ENCODE results near the gene SCG3.
"Not testable (repeated sequence)": the region's sequence is repeated elsewhere in the genome, so short reads cannot be mapped to it uniquely, and the experiment has no call there.

Gene SCG3

DNA sequence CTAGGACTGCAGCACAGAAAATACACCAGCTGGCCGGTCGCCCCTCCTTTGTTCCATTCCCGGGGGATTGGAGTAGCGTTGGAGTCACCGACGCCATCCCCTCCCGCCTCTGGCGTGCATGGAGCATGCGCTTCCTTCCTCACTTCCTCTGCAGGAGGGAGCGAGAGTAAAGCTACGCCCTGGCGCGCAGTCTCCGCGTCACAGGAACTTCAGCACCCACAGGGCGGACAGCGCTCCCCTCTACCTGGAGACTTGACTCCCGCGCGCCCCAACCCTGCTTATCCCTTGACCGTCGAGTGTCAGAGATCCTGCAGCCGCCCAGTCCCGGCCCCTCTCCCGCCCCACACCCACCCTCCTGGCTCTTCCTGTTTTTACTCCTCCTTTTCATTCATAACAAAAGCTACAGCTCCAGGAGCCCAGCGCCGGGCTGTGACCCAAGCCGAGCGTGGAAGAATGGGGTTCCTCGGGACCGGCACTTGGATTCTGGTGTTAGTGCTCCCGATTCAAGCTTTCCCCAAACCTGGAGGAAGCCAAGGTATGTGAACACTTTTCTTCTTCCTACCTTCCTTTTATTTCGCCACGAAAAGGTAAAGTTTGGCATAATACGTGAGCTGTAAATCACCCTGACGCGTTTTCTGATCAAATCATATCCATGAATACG, at the start of gene SCG3:
Gene SCG3, plus strand, starts transcription at position 201 of the 661 bp plus-strand sequence. Its CDS starts 253 bp downstream, at position 454.
- peak in 1 of 2 donors; percentile 3 for DNase-seq (ENCODE audit: low read depth in 2 of 2)

DNA sequence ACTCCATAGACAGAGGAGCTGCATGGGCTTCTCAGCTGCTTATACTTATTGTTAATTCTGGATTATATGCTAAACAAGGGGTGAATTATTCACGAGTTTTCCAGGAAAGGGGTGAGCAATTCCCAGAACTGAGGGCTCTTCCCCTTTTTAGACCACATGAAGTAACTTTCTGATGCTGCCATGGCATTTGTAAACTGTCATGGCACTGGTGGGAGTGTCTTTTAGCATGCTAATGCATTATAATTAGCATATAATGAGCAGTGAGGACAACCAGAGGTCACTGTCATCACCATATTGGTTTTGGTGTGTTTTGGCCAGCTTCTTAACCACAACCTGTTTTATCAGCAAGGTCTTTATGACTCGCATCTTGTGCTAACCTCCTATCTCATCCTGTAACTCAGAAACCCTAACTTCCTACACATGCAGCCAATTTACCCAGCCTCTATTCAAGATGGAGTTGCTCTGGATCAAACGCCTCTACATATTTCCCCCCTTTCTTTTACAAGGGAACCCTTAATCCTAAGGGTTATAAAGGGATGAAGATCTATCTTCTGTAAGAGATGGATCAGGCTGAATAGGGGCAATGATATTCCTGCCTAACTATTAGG, 46.6 kb upstream of the SCG3 start:
- no peak for DNase-seq (ENCODE audit: low read depth in 2 of 2)

DNA sequence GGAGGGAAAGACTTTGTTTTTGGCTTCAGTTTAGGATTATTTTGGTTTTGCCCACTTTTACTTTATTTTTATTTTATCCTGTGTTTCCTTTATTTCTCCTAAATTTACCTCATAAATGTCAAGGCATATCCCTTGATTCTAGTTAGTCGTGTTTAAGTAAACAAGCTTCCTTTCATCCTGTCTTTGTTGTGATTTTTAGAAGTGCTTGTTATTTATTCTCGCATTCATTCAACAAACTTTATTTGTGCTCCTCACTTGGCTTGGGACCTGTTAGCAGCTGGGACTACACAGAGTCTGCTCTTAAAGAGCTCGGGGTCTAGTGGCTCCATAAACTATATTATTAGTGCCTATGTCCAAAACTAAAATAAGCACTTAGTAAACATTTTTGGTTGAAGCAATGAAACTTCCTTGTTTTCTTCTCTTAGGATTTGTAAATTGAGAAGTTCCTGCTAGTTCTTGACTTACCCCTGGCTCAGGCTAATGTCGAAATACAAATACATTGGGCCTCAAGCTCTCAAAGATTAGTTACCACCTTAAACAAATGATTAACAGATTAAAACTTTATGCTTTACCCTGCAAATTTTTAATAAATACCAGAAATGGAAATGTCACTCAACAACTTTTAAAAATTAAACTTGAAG, 39.7 kb upstream of the SCG3 start:
- no peak for DNase-seq (ENCODE audit: low read depth in 2 of 2)

DNA sequence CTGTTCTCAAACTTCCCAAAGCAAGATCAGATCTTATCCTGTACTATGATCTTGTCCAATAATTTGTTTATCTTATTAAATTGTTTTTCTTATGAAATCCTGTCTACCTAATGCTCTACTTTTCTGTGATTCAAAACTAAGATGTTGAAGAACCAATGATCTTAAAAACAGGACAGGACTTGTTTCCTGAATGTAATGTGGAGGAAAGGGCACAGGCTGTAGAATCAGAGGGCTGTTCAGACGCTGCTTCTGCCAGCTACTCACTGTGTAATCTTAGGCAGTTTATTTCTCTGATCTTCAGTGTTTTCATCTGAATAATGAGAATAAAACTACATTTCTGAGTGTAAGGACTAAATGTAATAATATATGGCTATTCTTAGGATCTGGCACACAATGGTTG, 38.6 kb upstream of the SCG3 start:
- DNase-seq (ENCODE audit: low read depth in 2 of 2) = no peak

DNA sequence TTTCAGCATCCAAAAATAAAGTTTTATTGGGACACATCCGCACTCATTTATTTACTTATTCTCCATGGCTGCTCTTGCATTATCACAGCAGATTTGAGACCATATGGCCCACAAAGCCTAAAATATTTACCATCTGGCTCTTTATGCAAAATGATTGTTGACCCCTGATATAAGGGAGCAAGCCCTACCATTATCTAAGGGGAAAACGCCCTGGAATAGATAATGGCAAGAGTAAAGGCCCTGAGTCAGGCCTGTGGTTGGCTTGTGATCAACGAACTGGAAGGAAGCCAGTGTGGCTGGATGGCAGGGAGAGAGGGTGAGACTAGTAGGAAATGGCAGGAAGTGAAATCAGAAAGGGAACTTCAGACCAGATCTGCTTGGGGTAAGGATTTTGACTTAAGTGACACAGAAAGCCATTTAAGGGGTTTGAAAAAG, 34.2 kb upstream of the SCG3 start:
- DNase-seq (ENCODE audit: low read depth in 2 of 2) = no peak

DNA sequence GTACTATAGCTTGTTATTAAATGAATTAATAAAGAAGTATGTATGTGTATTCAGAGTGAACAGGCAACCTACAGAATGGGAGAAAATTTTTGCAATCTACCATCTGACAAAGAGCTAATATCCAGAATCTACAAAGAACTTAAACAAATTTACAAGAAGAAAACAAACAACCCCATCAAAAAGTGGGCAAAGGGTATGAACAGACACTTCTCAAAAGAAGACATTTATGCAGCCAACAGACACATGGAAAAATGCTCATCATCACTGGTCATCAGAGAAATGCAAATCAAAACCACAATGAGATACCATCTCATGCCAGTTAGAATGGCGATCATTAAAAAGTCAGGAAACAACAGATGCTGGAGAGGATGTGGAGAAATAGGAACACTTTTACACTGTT, 33.2 kb upstream of the SCG3 start:
- DNase-seq (ENCODE audit: low read depth in 2 of 2) = not testable (repeated sequence)

DNA sequence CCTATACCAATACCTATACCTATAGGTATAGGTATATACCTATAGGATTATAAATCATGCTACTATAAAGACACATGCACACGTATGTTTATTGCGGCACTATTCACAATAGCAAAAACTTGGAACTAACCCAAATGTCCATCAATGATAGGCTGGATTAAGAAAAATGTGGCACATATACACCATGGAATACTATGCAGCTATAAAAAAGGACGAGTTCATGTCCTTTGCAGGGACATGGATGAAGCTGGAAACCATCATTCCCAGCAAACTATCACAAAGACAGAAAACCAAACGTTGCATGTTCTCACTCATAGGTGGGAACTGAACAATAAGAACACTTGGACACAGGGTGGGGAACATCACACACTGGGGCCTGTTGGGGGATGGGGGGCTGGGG, 32.7 kb upstream of the SCG3 start:
- DNase-seq (ENCODE audit: low read depth in 2 of 2) = not testable (repeated sequence)

DNA sequence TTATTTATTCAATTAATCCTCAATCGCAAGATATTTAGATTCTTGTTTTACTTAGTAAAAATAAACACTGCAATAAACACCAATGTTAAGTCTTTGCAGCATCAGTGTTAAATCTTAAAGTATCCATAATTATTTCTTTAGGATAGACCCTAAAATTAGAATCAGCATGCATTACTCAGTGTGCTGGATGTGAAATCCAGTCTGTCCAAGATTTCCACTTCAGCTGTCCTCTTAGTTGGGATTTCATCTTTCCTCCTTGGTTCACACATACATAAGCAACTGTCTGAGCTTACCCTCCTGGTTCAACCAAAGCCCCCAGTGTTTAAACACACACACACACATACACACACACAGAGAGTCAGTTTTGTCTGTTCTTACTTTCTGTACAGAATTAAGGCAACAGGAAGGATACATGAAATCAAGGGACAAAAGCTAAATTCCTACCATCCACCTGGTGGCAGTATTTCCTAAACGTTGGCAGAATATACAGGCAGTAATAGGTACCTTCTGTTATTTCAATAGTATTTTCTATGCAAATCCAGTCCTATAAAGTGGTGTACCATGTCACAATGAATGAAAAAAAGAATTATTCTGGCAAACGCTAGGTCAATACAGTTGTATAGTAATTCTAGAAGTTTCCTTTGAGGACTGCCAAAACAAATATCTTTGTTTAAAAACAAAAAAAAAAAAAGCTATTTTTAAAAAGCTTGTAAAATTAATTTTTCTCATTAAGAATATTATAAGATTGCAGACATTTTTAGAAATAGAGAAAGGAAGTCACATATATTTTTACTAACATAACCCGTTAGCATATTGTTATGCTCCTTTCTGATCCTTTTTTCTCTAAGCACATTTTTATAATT, 31.4 kb upstream of the SCG3 start:
- peak; percentile 4 for DNase-seq (ENCODE audit: low read depth in 2 of 2)

DNA sequence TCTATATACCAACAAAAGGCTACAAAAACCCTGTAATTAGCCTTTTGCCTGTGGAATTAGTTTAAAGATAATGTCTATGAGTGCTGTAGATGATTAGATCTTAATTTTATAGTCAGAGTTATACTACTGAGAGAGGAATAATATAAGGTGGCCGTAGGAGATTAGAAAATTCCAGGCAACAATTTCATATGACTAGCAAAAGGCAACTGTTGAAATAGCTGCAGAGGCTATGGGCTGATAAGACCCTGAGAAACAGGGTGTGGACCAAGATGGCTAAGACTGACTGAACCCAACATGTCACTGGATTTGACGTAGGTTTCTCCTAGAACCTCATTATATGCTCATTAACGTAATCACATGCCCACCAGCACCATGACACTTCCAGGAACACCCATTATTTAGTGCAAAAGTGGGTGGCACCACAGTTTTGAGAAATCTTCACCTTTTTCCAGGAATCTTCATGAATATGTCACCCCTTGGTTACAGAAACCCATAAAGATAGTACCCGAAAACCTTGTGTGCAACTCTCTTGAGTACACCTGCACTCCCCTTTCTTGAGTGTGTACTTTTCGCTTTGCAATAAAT, 29.1 kb upstream of the SCG3 start:
- DNase-seq (ENCODE audit: low read depth in 2 of 2) = no peak

DNA sequence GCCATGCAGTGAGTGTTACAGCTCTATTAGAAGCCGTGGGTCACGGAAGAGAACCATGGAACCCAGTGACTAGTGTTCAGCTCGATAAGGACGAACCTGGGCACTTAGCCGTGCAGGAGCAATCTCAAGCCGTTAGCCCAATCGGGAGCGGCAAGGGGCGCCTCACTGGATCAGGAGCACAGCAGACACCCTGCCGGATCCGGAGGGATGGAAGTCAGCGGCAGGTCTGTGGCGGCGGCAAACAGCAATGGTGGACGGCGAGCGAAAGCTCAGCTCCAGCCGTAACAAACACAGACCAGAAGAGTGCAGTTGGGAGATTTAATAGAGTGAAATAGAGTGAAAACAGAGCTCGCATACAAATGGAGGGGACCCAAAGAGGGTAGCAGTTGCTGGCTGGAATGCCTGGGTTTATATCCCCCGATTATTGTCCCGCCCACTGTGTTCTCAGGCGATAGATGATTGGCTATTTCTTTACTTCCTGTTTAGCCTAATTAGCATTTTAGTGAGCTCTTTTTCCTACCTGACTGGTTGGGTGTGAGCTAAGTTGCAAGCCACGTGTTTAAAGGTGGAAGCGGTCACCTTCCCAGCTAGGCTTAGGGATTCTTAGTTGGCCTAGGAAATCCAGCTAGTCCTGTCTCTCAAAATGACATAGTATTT, 25.8 kb upstream of the SCG3 start:
- DNase-seq (ENCODE audit: low read depth in 2 of 2) = not testable (repeated sequence)

DNA sequence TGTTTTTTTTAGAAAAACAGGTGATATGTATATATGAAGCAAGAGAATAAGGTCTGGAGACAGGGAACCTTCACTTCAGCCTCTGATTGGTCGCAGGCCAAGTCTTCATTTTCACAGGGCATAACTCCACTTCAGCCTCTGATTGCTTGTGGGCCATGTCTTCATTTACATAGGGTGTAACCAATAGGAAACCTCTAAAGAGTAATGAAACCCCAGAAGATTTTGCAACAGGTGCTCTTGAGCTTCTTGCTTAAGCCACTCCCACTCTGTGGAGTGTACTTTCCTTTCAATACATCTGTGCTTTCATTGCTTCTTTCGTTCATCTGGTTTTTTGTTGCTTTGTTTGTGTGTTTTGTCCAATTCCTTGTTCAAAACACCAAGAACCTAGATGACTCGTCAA, 22.6 kb upstream of the SCG3 start:
- DNase-seq (ENCODE audit: low read depth in 2 of 2) = no peak

DNA sequence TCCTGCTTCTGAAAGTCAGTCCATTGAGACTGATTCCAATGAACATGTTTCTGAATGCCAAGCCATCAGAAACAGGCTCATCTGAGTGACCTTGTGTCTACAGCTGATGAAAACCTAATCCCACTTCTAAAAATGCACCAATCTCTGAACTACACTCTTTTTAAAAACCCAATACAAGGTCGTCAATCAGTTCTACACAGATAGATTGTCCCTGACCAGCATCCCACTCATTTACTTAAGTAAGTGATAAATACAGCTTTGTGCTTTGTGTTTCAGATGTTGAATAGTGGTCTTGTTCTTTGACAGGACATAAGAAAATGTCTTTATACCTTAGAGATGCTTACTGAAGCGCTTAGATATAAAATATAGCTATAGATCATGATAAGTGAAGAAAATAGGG, 20.2 kb upstream of the SCG3 start:
- DNase-seq (ENCODE audit: low read depth in 2 of 2) = no peak

DNA sequence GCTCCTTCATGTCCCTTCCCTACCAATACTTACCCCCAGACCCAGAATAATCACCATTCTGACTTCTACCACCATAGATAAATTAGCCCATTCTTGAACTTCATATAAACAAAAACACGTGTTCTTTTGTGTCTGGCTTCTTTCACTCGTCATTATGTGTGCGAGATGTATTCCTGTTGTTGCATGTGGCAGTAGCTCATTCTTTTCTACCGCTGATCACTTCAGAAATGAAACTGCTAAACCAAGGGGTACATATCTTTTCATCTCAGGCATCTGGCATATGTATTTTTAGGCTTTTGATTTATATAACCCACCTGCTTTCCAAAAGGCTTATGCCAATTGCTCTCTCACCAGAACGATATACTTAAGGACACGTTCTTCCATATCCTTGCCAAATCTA, 13.8 kb upstream of the SCG3 start:
- DNase-seq (ENCODE audit: low read depth in 2 of 2) = no peak

DNA sequence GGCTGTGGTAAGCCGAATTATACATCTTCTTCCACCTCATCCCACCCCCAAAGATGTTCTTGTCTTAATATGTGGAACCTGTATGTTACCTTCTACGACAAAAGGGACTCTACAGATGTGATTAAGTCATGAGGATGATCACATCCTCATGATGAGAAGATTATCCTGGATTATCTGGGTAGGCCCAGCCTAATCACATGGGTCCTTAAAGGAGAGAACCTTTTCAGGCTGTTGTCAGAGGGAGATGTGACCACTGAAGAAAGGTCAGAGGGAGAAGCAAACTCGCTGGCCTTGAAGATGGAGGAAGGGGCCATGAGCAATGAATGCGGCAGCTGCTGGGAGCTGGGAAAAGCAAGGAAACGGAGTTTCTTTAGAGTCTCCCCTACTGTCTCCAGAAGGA, 12.9 kb upstream of the SCG3 start:
- DNase-seq (ENCODE audit: low read depth in 2 of 2) = no peak

DNA sequence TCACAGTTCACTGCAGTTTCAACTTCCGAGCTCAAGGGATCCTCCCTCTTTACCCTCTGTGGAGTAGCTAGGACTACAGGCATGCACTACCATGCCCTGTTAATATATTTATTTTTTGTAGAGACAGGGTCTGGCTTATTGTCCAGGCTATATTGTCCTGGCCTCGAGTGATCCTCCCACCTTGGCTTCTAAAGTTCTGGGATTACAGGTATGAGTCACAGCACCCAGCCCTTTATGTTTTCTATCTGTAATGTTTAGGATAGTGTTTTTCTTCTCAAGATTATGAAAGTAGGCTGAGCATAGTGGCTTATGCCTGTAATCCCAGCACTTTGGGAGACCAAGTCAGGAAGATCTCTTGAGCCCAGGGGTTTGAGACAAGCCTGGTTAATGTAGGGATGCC, 11.9 kb upstream of the SCG3 start:
- no peak for DNase-seq (ENCODE audit: low read depth in 2 of 2)

DNA sequence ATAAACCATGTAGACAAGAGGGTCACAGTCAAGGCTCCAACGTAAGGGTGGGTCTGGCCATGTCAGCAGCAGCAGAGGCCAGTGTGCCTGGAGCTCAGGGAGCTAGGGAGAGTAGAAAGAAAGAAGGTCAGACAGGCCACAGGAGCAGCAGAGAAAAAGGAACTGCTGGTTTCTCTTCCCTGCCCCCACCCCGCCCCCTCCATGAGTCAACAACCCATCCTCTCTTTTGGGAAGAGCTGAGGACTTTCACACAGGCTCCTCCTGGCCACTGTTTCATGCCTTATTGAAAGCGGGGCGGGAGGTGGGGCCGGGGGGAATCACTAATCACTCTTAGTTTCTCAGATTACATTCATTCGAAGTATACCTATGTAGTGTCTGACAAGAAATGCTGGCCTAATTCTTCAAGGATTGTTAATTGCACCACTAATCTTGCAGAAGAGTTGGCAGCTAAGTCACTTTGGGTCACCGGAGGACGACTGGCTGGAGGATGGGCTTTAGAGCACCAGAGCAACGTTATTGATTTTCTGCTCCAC, 9.1 kb upstream of the SCG3 start:
- no peak for DNase-seq (ENCODE audit: low read depth in 2 of 2)

DNA sequence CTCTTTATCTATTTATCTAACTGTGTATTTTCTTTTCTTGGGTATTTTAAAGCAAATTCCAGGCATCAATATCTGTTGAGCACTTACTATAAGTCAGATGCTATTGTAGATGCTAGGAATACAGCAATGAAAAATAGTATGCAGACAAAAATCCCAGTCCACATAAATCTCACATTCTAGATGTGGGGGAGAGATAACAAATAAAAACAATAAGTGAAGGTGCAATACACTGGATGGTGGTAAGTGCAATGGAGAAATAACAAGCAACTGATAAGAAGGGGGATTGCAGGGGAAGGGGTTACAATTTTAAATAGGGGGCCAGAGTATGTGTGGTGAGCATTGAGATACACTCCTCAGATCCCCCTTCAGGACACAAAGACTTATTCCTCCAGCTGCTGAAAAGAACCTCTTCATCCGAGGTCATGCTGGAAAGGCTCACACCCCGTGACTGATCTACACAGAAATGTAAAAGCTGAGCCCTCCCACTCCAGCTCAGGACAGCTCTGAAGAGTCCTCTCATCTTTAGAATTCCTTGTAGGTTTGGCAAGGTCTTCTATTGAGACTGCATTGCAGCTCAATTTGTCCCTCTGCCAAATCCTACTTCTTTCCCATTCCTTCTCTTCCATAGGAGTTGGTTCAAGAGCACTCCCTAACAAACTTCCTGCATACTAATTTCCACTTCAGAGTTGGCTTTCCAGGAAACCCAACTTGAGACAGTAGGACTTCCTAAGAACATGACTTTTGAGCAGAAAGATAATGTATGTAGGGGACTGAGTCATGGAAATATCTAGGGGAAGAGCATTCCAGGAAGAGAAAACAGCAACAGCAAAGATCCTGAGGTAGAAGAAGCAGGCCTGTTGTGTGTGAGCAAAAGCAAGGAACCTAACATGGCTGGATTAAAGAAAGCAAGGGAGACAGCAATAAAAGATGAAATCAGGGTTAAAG, 8.1 kb upstream of the SCG3 start:
- no peak for DNase-seq (ENCODE audit: low read depth in 2 of 2)

DNA sequence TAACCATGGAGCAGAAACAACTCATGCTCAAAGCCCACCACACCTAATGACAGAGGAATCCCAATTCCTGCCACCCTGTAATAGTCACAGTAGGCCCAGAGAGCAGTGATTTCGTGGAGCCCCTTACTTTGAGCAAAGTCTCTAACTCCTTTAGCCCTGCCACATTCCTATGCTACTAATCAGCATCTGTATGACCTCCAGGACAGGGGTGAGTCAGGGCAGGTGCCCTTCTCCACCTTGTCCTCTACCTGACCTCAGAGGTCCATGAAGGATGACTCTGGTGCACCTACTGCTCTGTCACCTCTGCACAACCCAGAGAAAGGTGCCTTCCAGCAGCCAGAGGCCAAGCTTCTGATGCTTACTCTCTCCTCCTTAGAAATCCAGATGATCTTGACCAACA, 6.1 kb upstream of the SCG3 start:
- DNase-seq (ENCODE audit: low read depth in 2 of 2) = no peak

DNA sequence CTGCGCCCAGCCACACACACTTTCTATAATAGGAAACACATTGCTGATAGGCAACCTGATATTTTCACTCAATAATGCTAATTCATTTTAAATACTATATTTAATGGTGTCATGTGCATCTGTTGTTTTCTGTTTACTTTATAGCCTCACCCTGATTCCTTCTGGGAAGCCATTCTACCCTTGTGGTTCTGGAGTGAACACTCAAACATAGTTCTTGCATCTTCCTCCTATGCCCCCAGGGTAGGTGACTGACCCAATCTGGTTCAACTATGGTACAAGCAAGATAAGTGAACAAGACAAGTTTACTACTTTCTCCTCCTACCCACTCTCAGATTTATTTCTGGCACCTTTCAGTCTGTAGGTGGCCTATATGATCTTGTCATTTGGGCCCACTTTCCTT, 4.3 kb upstream of the SCG3 start:
- no peak for DNase-seq (ENCODE audit: low read depth in 2 of 2)

DNA sequence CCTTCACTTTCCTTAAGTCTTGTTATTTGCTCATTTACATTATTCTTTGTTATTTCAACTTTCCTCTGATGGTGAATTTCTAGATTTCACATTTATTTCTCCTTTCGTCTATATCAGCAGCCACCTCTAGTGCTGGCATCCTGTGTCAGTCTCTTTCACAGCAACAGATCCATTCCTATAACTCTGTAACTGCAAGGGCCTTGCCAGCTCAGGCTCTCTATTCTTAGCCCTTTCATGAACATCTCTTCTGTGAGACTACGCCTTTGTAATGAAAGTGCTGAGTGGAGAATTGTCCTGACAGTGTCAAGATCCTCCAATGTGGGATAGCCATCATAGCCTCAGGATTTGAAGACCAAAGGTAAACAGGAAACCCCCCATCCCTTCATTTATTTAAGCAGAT, 3.9 kb upstream of the SCG3 start:
- DNase-seq (ENCODE audit: low read depth in 2 of 2) = no peak

Data from stimulated activated CD8-positive, alpha-beta memory T cell treated with anti-CD3 and anti-CD28 coated beads, Interleukin-2, amount 100 ng/mL, for 1 hour (primary cell).